Natural killer cell (primary cell): ENCODE data around the gene PQBP1. TPM values are rescaled to one million over a fixed set of nuclear protein-coding genes. Genes with fewer than 3 reads are reported as not detected.
A peak's percentile ranks its signal among the peaks of the same experiment; 100 is the strongest.

Source experiments
- ATAC-seq, 3 donors: fragments of 150-1000 bp in 2 of 3; fragments of 200-7000 bp in 1 of 3; cut with Tn5 transposase; 1 replicate in 1 of 3; 2 replicates in 2 of 3; pipeline ENCODE4 v1.10.0; 2021; ENCODE audit warnings: mild to moderate bottlenecking in 2 of 3, moderate library complexity in 2 of 3
- DNase-seq, 2 donors: peaks; one replicate each; pipeline versions ENCODE4 v3.0.0 to v3.0.0-alpha.2; 2013 to 2021; ENCODE audit warnings: mixed read lengths in 1 of 2
- H3K27ac ChIP-seq: one replicate; pipeline ENCODE4 v1.5.1; 2013; ENCODE audit warnings: mild to moderate bottlenecking, low read length
- H3K27me3 ChIP-seq: one replicate; pipeline ENCODE4 v1.6.1; 2013; ENCODE audit warnings: low read length; ENCODE audit not compliant: control insufficient read depth, insufficient read depth
- H3K36me3 ChIP-seq: one replicate; pipeline ENCODE4 v1.6.1; 2013; ENCODE audit warnings: low read length; ENCODE audit not compliant: control insufficient read depth, insufficient read depth
- H3K4me1 ChIP-seq: one replicate; pipeline ENCODE4 v1.6.1; 2013; ENCODE audit warnings: low read length; ENCODE audit not compliant: control insufficient read depth, insufficient read depth
- H3K4me3 ChIP-seq: one replicate; pipeline ENCODE4 v1.5.1; 2013; ENCODE audit warnings: low read length
- H3K9me3 ChIP-seq: one replicate; pipeline ENCODE4 v1.6.1; 2013; ENCODE audit warnings: low read length; ENCODE audit not compliant: control insufficient read depth, insufficient read depth
- H3K27ac Mint-ChIP-seq, 2 donors: one replicate each; pipeline ENCODE4 v1.8.0; 2022; ENCODE audit warnings: mild to moderate bottlenecking in 2 of 2, mixed read lengths in 2 of 2, moderate library complexity in 1 of 2
- H3K27me3 Mint-ChIP-seq, 2 donors: one replicate each; pipeline ENCODE4 v1.8.0; 2022; ENCODE audit warnings: low read depth in 2 of 2, mixed read lengths in 2 of 2
- H3K36me3 Mint-ChIP-seq: one replicate; pipeline ENCODE4 v1.8.0; 2022; ENCODE audit warnings: mixed read lengths
- H3K4me1 Mint-ChIP-seq, 2 donors: one replicate each; pipeline ENCODE4 v1.8.0; 2022; ENCODE audit warnings: mixed read lengths in 2 of 2
- H3K4me3 Mint-ChIP-seq: one replicate; pipeline ENCODE4 v1.8.0; 2022; ENCODE audit warnings: mild to moderate bottlenecking, moderate library complexity, mixed read lengths
- H3K9me3 Mint-ChIP-seq, 2 donors: one replicate each; pipeline ENCODE4 v1.8.0; 2022; ENCODE audit warnings: mixed read lengths in 2 of 2
- WGBS: methylation state at CpG from one replicate; pipeline ENCODE4 v1.1.7; 2013; ENCODE audit warnings: missing lambda C conversion rate; ENCODE audit not compliant: insufficient coverage; 5-methylcytosine and 5-hydroxymethylcytosine counted together
- intact Hi-C: fragments of 100-400 bp; cut with micrococcal nuclease; formaldehyde crosslinking; loops from one replicate; pipeline ENCODE4 v1.14.2; 2022
- total RNA-seq, 4 donors: library from RNA; stranded (reverse); fragments of 120-200 nt in 1 of 4; gene quantifications; one replicate each; pipeline versions ENCODE4 v1.2.3 to v1.2.4, GENCODE V29; 2013 to 2022
- TF ChIP-seq, protein P1 (sequence below): fragments of 200-600 bp; IDR thresholded peaks from one replicate; pipeline ENCODE4 v1.8.0; 2022; ENCODE audit warnings: antibody characterized with exemption

Gene PQBP1
- total RNA-seq, 3 donors from 2014 or later (not counting 1 experiment from before 2014, with no cell fraction given): 57.2 to 62.0 (median 59.1) TPM

DNA sequence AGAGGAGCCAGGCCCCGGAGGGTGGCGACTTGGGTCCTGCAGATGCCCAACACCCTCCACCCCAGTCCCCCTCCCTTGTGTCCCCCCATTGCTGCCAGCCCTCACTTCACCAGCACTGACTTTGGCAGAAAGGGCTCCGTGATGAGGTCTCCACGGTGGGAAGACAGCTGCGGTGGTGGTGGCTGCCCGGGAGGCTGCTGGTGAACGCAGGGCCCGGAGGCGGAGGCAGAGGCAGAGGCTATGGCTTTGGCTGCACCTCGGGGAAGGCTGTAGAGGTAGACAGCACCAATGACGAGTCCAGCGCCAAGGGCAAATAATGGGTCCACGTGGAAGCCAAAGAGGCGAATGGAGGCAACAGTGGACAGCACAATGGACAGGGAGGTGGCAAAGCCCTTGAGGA lies 6.9 kb downstream of the PQBP1 start:
- peaks cover 28% of the 10 kb centered on the region for H3K36me3 ChIP-seq
- no peaks in the 10 kb centered on the region for H3K36me3 Mint-ChIP-seq
- no peaks in the 10 kb centered on the region for H3K27me3 Mint-ChIP-seq
- no peak overlapping the region for H3K27ac Mint-ChIP-seq
- no peak overlapping the region for H3K4me3 ChIP-seq
- intact Hi-C loops: no loop called here
- H3K4me1 ChIP-seq: peaks cover 1% of the 10 kb centered on the region
- no peak for DNase-seq
- TF ChIP-seq, protein P1, sequence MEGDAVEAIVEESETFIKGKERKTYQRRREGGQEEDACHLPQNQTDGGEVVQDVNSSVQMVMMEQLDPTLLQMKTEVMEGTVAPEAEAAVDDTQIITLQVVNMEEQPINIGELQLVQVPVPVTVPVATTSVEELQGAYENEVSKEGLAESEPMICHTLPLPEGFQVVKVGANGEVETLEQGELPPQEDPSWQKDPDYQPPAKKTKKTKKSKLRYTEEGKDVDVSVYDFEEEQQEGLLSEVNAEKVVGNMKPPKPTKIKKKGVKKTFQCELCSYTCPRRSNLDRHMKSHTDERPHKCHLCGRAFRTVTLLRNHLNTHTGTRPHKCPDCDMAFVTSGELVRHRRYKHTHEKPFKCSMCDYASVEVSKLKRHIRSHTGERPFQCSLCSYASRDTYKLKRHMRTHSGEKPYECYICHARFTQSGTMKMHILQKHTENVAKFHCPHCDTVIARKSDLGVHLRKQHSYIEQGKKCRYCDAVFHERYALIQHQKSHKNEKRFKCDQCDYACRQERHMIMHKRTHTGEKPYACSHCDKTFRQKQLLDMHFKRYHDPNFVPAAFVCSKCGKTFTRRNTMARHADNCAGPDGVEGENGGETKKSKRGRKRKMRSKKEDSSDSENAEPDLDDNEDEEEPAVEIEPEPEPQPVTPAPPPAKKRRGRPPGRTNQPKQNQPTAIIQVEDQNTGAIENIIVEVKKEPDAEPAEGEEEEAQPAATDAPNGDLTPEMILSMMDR: no peak
- no peaks in the 10 kb centered on the region for H3K27me3 ChIP-seq
- H3K4me3 Mint-ChIP-seq: no peak overlapping the region
- no peaks in the 10 kb centered on the region for H3K9me3 Mint-ChIP-seq
- WGBS: 96% methylated on average over 14 of the region's 14 CpGs
- no peaks in the 10 kb centered on the region for H3K9me3 ChIP-seq
- H3K27ac ChIP-seq: no peak overlapping the region
- H3K4me1 Mint-ChIP-seq: no peaks in the 10 kb centered on the region
- ATAC-seq: no peak

DNA sequence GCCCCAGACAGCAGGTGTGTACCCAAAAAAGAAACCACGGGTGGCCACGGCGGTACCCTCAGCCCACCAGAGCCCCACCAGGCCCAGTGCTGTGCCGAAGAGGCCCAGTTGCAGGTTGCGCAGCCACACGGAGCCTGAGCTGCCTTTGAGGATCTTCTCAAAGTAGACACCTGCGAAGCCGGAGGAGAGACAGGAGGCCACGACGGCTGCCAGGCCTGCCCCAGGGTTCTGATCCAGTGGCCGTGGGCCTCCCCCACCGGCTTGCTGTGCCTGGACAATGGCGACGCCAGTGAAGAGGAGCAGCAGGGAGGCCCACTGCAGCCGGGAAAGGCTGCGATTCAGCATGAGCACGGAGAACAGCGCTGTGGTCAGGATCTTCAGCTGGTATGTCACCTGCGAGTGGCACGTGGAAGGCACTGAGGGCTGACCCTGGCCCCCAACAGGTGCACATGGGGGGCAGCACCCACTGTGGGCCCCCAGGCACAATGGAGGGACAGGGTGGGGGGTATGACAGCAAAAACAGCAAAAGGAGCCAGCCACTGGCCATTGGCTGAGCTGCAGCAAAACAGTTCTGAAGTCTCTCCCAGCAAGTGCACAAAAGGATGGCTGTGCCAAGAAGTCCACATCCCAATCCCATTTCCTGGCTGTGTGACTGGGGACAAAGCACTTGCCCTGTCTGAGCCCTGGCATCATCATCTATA lies 7.5 kb downstream of the PQBP1 start:
- Mint-ChIP-seq H3K4me1 (peaks cover under 1% of the 10 kb centered on the region in 2 donors), H3K27ac (no peak overlapping the region), H3K9me3 (no peaks in the 10 kb centered on the region), H3K4me3 (no peak overlapping the region), H3K36me3 (no peaks in the 10 kb centered on the region), H3K27me3 (no peaks in the 10 kb centered on the region)
- 93% methylated on average over 20 of the region's 20 CpGs for WGBS
- Histone ChIP-seq H3K4me1 (no peaks in the 10 kb centered on the region), H3K27me3 (no peaks in the 10 kb centered on the region), H3K9me3 (no peaks in the 10 kb centered on the region), H3K36me3 (peaks cover 28% of the 10 kb centered on the region), H3K27ac (no peak overlapping the region), H3K4me3 (no peak overlapping the region)
- no peak for ATAC-seq
- no peak for DNase-seq
- TF ChIP-seq, protein P1: no peak
- intact Hi-C loops: no loop called here

DNA sequence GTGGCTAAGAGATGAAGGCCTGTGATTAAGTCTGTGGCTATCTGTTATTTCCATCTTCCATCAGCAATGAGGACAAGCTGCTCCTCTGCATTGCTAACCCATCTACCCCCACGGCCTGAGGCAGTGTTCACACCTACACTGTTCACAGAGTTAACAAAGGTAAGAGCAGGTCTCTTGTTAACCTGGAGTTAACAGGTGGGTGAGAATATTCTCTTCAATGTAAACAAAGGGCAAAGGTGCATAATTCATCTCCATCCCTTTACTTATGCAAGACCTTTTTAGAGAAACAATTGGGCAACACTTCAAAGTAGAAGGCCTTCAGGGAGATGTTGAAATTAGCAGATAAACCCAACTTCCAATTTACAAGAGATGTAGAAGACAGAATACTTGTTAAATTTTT lies 10.9 kb downstream of the PQBP1 start:
- Mint-ChIP-seq H3K4me1 (peaks cover 25 to 27% of the 10 kb centered on the region in 2 donors), H3K27ac (peak overlapping the region in 1 of 2 donors; percentile 43), H3K4me3 (no peak overlapping the region)

More for the DNA sequence above, 10.9 kb downstream of the PQBP1 start:
- Histone ChIP-seq H3K36me3 (peaks cover 18% of the 10 kb centered on the region), H3K27ac (no peak overlapping the region), H3K27me3 (no peaks in the 10 kb centered on the region), H3K4me1 (peaks cover 20% of the 10 kb centered on the region), H3K4me3 (no peak overlapping the region), H3K9me3 (no peaks in the 10 kb centered on the region)
- TF ChIP-seq, protein P1: no peak
- WGBS: no CpG with 5 or more reads among the region's 1 CpG
- H3K9me3 Mint-ChIP-seq: no peaks in the 10 kb centered on the region
- no peak for DNase-seq
- peaks cover 0 to 7% of the 10 kb centered on the region in 2 donors for H3K27me3 Mint-ChIP-seq
- no peaks in the 10 kb centered on the region for H3K36me3 Mint-ChIP-seq
- intact Hi-C loops: no loop called here
- no peak for ATAC-seq
